Mucosa of descending colon (tissue), 3 donors: ENCODE measurements around the gene CBLL1. TPM values are rescaled to one million over a fixed set of nuclear protein-coding genes. Genes with fewer than 3 reads are reported as not detected.
A peak's percentile ranks its signal among the peaks of the same experiment; 100 is the strongest.

Experiments
- ATAC-seq: fragments of 200-7000 bp; cut with Tn5 transposase; one replicate; pipeline ENCODE4 v1.9.1; 2020; ENCODE audit warnings: mild to moderate bottlenecking, moderate library complexity
- DNase-seq, 3 donors: peaks; one replicate each; pipeline ENCODE4 v3.0.0-alpha.2; 2020
- H3K36me3 ChIP-seq: fragments of 200-600 bp; one replicate; pipeline ENCODE4 v1.8.0; 2021; ENCODE audit warnings: low read depth, mild to moderate bottlenecking
- H3K4me1 ChIP-seq: fragments of 200-600 bp; one replicate; pipeline ENCODE4 v1.8.0; 2021; ENCODE audit warnings: low read depth, mild to moderate bottlenecking
- H3K4me3 ChIP-seq: fragments of 200-600 bp; one replicate; pipeline ENCODE4 v1.8.0; 2021; ENCODE audit warnings: mild to moderate bottlenecking
- H3K9me3 ChIP-seq: fragments of 200-600 bp; one replicate; pipeline ENCODE4 v1.8.0; 2021; ENCODE audit warnings: mild to moderate bottlenecking
- CTCF ChIP-seq: fragments of 200-600 bp; IDR thresholded peaks from one replicate; pipeline ENCODE4 v1.8.0; 2022; ENCODE audit warnings: antibody characterized with exemption, mild to moderate bottlenecking
- intact Hi-C, 2 donors: fragments of 100-400 bp; cut with DNase I in 1 of 2; cut with micrococcal nuclease in 1 of 2; formaldehyde crosslinking; loops; one replicate each; pipeline versions ENCODE4 v1.11.0 to v1.11.1; 2022; cut with DNase I, micrococcal nuclease
- total RNA-seq, 3 donors: library from RNA; stranded (reverse); fragmentation: NEBNext Ultra II Directional in 2 of 3; extraction: Animal tissue kit (Norgen Biotek cat#: 25700) in 2 of 3; gene quantifications; one replicate each; pipeline versions ENCODE4 v1.2.1 to v1.2.4, GENCODE V29; 2021 to 2023
- donor health status: DM: no; HTN: no; CAD: no; lungs with moderate emphysema.
- donor health status: DM: no; HTN: no; CAD: no.
- donor health status: DM: no; HTN: yes; CAD: no.

CBLL1 gene
- total RNA-seq, 3 donors from 2014 or later, result 24.1 to 28.9 (median 25.4) TPM

- no peaks in the 10 kb centered on the region for H3K9me3 ChIP-seq
- H3K4me1 ChIP-seq, result no peaks in the 10 kb centered on the region
- H3K4me3 ChIP-seq, result no peak overlapping the region
- no peak for DNase-seq
- TF ChIP-seq CTCF, result no peak
- no peak for ATAC-seq
- intact Hi-C loops, result no loop called here
- no peaks in the 10 kb centered on the region for H3K36me3 ChIP-seq
Observed at GRCh38 chr7:107773027-107773426, 29.1 kb downstream of the CBLL1 start.

GRCh38 chr7:107777702-107778101 lies 33.8 kb downstream of the CBLL1 start:
- intact Hi-C loops, result no loop called here
- ATAC-seq (peak; percentile 58), DNase-seq (peak in 1 of 3 donors; percentile 42)
- Histone ChIP-seq H3K4me1 (no peaks in the 10 kb centered on the region), H3K4me3 (no peak overlapping the region), H3K36me3 (no peaks in the 10 kb centered on the region), H3K9me3 (no peaks in the 10 kb centered on the region)
- TF ChIP-seq CTCF, result no peak

- DNase-seq, result no peak
- no peak overlapping the region for H3K4me3 ChIP-seq
- no peak for TF ChIP-seq CTCF
- no peaks in the 10 kb centered on the region for H3K36me3 ChIP-seq
- no peaks in the 10 kb centered on the region for H3K4me1 ChIP-seq
- intact Hi-C loops, result no loop called here
- no peaks in the 10 kb centered on the region for H3K9me3 ChIP-seq
- no peak for ATAC-seq
Observed at GRCh38 chr7:107778283-107778682, 34.3 kb downstream of the CBLL1 start.

DNA sequence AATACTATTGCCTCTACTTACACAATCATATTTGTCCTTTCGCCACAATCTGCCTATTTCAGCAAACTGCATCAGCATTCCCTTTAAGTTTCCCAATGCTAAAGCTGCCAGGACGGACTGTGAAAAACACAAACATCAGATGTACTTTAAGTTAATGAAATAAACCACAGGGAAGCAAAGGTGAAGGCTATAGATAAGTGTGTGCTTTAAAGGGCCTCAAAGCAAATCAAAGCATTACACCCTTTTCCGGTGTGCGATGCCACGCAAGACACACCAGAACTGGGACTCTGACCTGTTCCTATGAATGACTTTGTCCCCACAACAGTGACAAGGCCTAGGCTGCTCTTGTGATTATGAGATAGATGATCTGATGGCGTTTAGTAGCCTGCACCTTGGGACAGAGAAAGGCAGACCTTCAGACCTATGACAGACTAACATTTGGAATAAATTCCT lies 35.7 kb downstream of the CBLL1 start:
- intact Hi-C loops, result loop anchor here in 1 of 2 donors (10.0 kb wide), 1 partner anchor 95 kb away; no protein-coding TSS in a partner anchor
- TF ChIP-seq CTCF, result no peak
- DNase-seq (peak in 1 of 3 donors; percentile 52), ATAC-seq (peak; percentile 68)
- H3K4me3 ChIP-seq, result no peak overlapping the region
- H3K9me3 ChIP-seq, result no peaks in the 10 kb centered on the region
- H3K4me1 ChIP-seq, result no peaks in the 10 kb centered on the region
- no peaks in the 10 kb centered on the region for H3K36me3 ChIP-seq

DNA sequence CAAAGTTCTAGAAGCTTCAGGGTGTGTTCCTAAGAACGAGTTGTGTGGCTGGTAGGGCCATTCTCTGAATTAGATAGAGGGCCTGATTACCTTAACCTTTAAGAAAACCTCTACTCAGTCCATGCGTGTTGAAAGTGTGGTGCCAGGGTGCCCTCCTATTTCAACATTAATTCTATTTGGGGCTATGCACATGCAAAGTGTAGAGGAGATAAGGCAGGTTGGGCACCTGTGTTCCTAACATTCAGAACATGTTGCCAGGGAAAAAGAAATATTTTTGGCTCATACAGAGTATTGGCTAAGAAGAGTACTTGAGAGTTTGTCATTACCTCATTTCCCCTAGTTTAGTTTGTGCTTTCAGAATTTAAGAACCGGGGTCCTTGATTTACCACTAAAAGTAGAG lies 38.4 kb downstream of the CBLL1 start:
- H3K4me1 ChIP-seq, result no peaks in the 10 kb centered on the region
- intact Hi-C loops, result loop anchor here in 1 of 2 donors (10.0 kb wide), 1 partner anchor 92 kb away; no protein-coding TSS in a partner anchor
- no peak for TF ChIP-seq CTCF
- H3K36me3 ChIP-seq, result no peaks in the 10 kb centered on the region
- DNase-seq (no peak), ATAC-seq (no peak)
- no peaks in the 10 kb centered on the region for H3K9me3 ChIP-seq
- no peak overlapping the region for H3K4me3 ChIP-seq

DNA sequence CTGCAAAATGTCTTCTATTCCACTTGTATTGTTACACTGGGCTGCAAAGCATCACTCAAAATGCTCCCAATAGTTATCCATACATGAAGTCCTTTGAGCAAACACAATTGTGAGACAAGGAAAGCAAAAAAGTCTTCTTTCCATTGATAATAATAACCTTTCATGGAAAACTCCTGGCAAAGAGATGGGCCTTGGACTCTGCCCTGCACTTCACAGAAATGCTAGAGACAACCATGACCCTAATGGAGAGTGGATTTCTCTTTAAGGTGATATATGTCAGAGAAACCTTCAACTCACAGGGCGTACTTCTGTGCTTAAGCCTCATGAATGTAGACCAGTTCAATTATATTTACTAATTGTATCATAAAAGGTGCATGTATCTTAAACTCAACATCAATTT lies 39.7 kb downstream of the CBLL1 start:
- no peak for TF ChIP-seq CTCF
- no peaks in the 10 kb centered on the region for H3K36me3 ChIP-seq
- ATAC-seq, result no peak
- no peaks in the 10 kb centered on the region for H3K9me3 ChIP-seq
- no peak overlapping the region for H3K4me3 ChIP-seq
- no peak for DNase-seq
- H3K4me1 ChIP-seq, result no peaks in the 10 kb centered on the region
- intact Hi-C loops, result loop anchor here in 1 of 2 donors (10.0 kb wide), 1 partner anchor 91 kb away; no protein-coding TSS in a partner anchor
